A673 (cell line): Measurements from ENCODE around the gene ESRRA. TPM values are rescaled to one million over a fixed set of nuclear protein-coding genes. Genes with fewer than 3 reads are reported as not detected.

Experiments used
- BruUV-seq: library from RNA; stranded (reverse); fragments of 400-500 nt; replicated peaks from 2 replicates; lab custom pipeline; 2021; lab: Mats Ljungman, UMichigan
- CTCF ChIA-PET: fragments of 300-600 bp; sonication (Branson Sonifier 250); formaldehyde crosslinking; loops from one replicate; lab custom pipeline; 2022; ENCODE audit warnings: antibody characterized with exemption; lab: Charles Lee
- POLR2A ChIA-PET: fragments of 300-600 bp; sonication (Branson Sonifier 250); formaldehyde crosslinking; loops from one replicate; lab custom pipeline; 2022; ENCODE audit warnings: antibody characterized with exemption; ENCODE audit not compliant: low non-redundant PET; lab: Charles Lee
- DNase-seq: peaks from one replicate; pipeline ENCODE4 v3.0.0-alpha.2; 2015; ENCODE audit warnings: low spot score
- H3K27ac ChIP-seq: fragments of 200-600 bp; sonication (generic); 2 replicates; pipeline ENCODE4 v1.5.1; 2016; ENCODE audit warnings: mixed run types, low read depth, mild to moderate bottlenecking, mixed read lengths, antibody characterized with exemption, low read length; ENCODE audit not compliant: poor library complexity, severe bottlenecking
- H3K27me3 ChIP-seq: fragments of 200-600 bp; sonication (generic); replicated peaks from 2 replicates; pipeline ENCODE4 v1.6.1; 2017; ENCODE audit warnings: mixed run types, low read depth, mild to moderate bottlenecking, mixed read lengths, antibody characterized with exemption, low read length; ENCODE audit not compliant: insufficient read depth, poor library complexity
- H3K36me3 ChIP-seq: fragments of 200-600 bp; sonication (generic); 2 replicates; pipeline ENCODE4 v1.6.1; 2016; ENCODE audit warnings: mixed run types, mild to moderate bottlenecking, mixed read lengths, antibody characterized with exemption, low read length; ENCODE audit not compliant: insufficient read depth, poor library complexity, severe bottlenecking
- H3K4me1 ChIP-seq: fragments of 200-600 bp; sonication (generic); 2 replicates; pipeline ENCODE4 v1.6.1; 2017; ENCODE audit warnings: mixed run types, mild to moderate bottlenecking, mixed read lengths, antibody characterized with exemption, low read length; ENCODE audit not compliant: insufficient read depth, poor library complexity, severe bottlenecking
- H3K4me3 ChIP-seq: fragments of 200-600 bp; sonication (generic); 2 replicates; pipeline ENCODE4 v1.5.1; 2016; ENCODE audit warnings: low read depth, mixed run types, mild to moderate bottlenecking, mixed read lengths, low read length; ENCODE audit not compliant: poor library complexity, severe bottlenecking
- H3K9me3 ChIP-seq: fragments of 200-600 bp; sonication (generic); 2 replicates; pipeline ENCODE4 v1.6.1; 2016; ENCODE audit warnings: mixed run types, low read depth, mild to moderate bottlenecking, mixed read lengths, antibody characterized with exemption, low read length; ENCODE audit not compliant: poor library complexity, severe bottlenecking
- CTCF ChIP-seq: fragments of 300-800, 200-600 bp; sonication (generic); conservative IDR thresholded peaks from 2 replicates; pipeline ENCODE4 v1.5.1; 2017; ENCODE audit warnings: low read depth, mild to moderate bottlenecking, antibody characterized with exemption, low read length, moderate library complexity, mixed read lengths
- EZH2 ChIP-seq: fragments of 200-600 bp; sonication (generic); IDR thresholded peaks from 2 replicates; pipeline ENCODE4 v1.6.1; 2017; ENCODE audit warnings: borderline replicate concordance, low read depth, mild to moderate bottlenecking, mixed read lengths, antibody characterized with exemption, low read length; ENCODE audit not compliant: poor library complexity, severe bottlenecking
- intact Hi-C: fragments of 100-400 bp; cut with micrococcal nuclease; formaldehyde crosslinking; loops from one replicate; pipeline ENCODE4 v1.10.0; 2022; ENCODE audit not compliant: unreplicated experiment
- total RNA-seq: library from RNA; stranded (reverse); gene quantifications from 2 replicates; pipeline ENCODE4 v1.2.3, GENCODE V29; 2021

The ESRRA gene
- total RNA-seq, 1 experiment from 2014 or later: 63.8 TPM

DNA sequence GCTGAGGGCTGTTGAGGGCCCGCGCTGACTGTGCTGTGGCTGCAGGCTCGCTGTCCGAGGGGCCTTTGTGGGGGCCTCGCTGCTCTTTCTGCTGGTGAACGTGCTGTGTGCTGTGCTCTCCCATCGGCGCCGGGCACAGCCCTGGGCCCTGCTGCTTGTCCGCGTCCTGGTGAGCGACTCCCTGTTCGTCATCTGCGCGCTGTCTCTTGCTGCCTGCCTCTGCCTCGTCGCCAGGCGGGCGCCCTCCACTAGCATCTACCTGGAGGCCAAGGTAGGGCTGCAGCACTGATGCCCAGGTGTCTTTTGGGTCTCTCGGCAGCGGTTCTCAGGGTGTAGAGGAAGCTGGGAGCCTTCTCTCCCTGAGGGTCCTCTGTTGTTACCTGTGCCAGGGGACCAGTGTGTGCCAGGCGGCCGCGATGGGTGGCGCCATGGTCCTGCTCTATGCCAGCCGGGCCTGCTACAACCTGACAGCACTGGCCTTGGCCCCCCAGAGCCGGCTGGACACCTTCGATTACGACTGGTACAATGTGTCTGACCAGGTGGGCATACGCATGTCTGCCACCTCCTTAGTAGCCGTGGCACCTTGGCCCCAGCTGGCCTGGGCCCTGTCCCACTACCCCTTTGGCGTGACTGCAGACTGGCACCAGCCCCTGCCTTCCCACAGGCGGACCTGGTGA lies 17.5 kb upstream of the ESRRA start:
- Histone ChIP-seq H3K9me3 (no peaks in the 10 kb centered on the region), H3K27ac (no peak overlapping the region), H3K27me3 (peaks cover 28% of the 10 kb centered on the region), H3K36me3 (no peaks in the 10 kb centered on the region), H3K4me3 (no peak overlapping the region), H3K4me1 (peaks cover 21% of the 10 kb centered on the region)
- intact Hi-C loops: no loop called here
- no TSS peak for BruUV-seq
- CTCF ChIA-PET: interaction anchor here (0.9 kb wide), 1 partner anchor 13 kb away, joined by 4 read pairs; no protein-coding TSS in a partner anchor
- no peak for DNase-seq
- TF ChIP-seq EZH2 (no peak), CTCF (no peak)
- POLR2A ChIA-PET: interaction anchor here (0.7 kb wide), 1 partner anchor 77 kb away, joined by 4 read pairs; no protein-coding TSS in a partner anchor

GRCh38 chr11:64288353-64288750 lies 17.0 kb upstream of the ESRRA start:
- peaks cover 21% of the 10 kb centered on the region for H3K4me1 ChIP-seq
- no peaks in the 10 kb centered on the region for H3K36me3 ChIP-seq
- no peaks in the 10 kb centered on the region for H3K9me3 ChIP-seq
- H3K27me3 ChIP-seq: peaks cover 33% of the 10 kb centered on the region
- no peak overlapping the region for H3K27ac ChIP-seq
- BruUV-seq: no TSS peak
- DNase-seq: no peak
- TF ChIP-seq CTCF (no peak), EZH2 (no peak)
- H3K4me3 ChIP-seq: no peak overlapping the region
- POLR2A ChIA-PET: interaction anchor here (0.7 kb wide), 1 partner anchor 77 kb away, joined by 4 read pairs; no protein-coding TSS in a partner anchor
- intact Hi-C loops: no loop called here
- CTCF ChIA-PET: no interaction called here

DNA sequence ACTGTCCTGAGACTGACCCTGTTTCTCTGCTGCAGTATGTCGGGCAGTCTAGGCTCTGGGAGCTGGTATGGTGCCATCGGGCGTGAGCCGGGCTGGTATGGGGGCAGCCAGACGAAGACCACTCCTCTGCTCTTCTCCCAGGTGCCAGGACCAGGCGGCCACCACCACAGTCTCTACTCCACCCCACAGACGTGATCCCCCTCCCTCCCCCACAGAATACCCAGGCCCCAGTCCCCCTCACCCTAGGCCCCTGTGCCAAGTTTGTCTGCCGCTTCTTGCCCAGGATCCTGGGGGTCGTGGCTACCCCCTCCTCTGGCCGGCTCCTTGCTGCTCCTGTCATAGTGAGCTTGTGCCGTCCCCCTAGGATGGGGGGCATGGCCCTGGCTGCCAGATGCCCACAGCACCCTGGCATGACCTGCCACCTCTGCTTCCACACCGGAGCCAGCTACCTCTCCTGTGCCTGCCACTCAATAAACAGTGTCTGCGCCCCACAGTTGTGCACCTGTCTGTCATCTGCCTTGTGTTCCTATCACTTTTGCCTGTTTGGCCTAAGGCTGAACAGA lies 16.2 kb upstream of the ESRRA start:
- H3K27me3 ChIP-seq: peaks cover 35% of the 10 kb centered on the region
- intact Hi-C loops: no loop called here

More for the DNA sequence above, 16.2 kb upstream of the ESRRA start:
- no TSS peak for BruUV-seq
- H3K27ac ChIP-seq: no peak overlapping the region
- H3K9me3 ChIP-seq: no peaks in the 10 kb centered on the region
- CTCF ChIA-PET: interaction anchor here (0.6 kb wide), 1 partner anchor 68 kb away, joined by 4 read pairs; no protein-coding TSS in a partner anchor
- peaks cover 18% of the 10 kb centered on the region for H3K4me1 ChIP-seq
- DNase-seq: no peak
- H3K4me3 ChIP-seq: no peak overlapping the region
- POLR2A ChIA-PET: no interaction called here
- H3K36me3 ChIP-seq: no peaks in the 10 kb centered on the region
- TF ChIP-seq EZH2 (no peak), CTCF (no peak)
